Gastrocnemius medialis (tissue), 4 donors: ENCODE results near the gene STOX2. TPM values are rescaled to one million over a fixed set of nuclear protein-coding genes. Genes with fewer than 3 reads are reported as not detected.

ENCODE experiments used
- ATAC-seq, 2 donors: fragments of 150-250 bp; one replicate each; pipeline ENCODE4 v1.9.1; 2016
- DNase-seq, 2 donors: peaks; one replicate each; pipeline ENCODE4 v3.0.0-alpha.2; 2019
- H3K27ac ChIP-seq, 4 donors: fragments of 200-600 bp; sonication (generic); 1 replicate in 1 of 4; 2 replicates in 3 of 4; pipeline ENCODE4 v1.5.1; 2016 to 2018; ENCODE audit warnings: mild to moderate bottlenecking in 2 of 4, moderate library complexity in 1 of 4
- H3K27me3 ChIP-seq, 3 donors: fragments of 200-600 bp; sonication (generic) in 2 of 3; 1 replicate in 1 of 3; 2 replicates in 2 of 3; pipeline versions ENCODE4 v1.5.1 to v1.6.0; 2016 to 2019; ENCODE audit warnings: mild to moderate bottlenecking in 1 of 3, moderate library complexity in 1 of 3
- H3K36me3 ChIP-seq, 2 donors: fragments of 200-600 bp; sonication (generic) in 1 of 2; one replicate each; pipeline ENCODE4 v1.5.1; 2017 to 2018
- H3K4me1 ChIP-seq, 2 donors: fragments of 200-600 bp; sonication (generic) in 1 of 2; one replicate each; pipeline ENCODE4 v1.5.1; 2016 to 2017; ENCODE audit warnings: mild to moderate bottlenecking in 2 of 2
- H3K4me3 ChIP-seq, 4 donors: fragments of 200-600 bp; sonication (generic) in 3 of 4; 1 replicate in 1 of 4; 2 replicates in 3 of 4; pipeline ENCODE4 v1.5.1; 2016 to 2019; ENCODE audit warnings: mild to moderate bottlenecking in 2 of 4
- H3K9me3 ChIP-seq, 3 donors: fragments of 200-600 bp; sonication (generic) in 2 of 3; 1 replicate in 1 of 3; 2 replicates in 2 of 3; pipeline ENCODE4 v1.5.1; 2016 to 2019
- CTCF ChIP-seq, 5 experiments: fragments of 450-650 bp in 3 of 5; fragments of 200-600 bp in 2 of 5; sonication (generic) in 2 of 5; IDR thresholded peaks in 4 of 5; conservative IDR thresholded peaks in 1 of 5; 1 replicate in 4 of 5; 2 replicates in 1 of 5; pipeline ENCODE4 v1.5.1; 2016 to 2019; ENCODE audit warnings: antibody characterized with exemption in 5 of 5, mild to moderate bottlenecking in 3 of 5, moderate library complexity in 3 of 5
- POLR2A ChIP-seq, 2 donors: fragments of 450-650 bp; IDR thresholded peaks; one replicate each; pipeline ENCODE4 v1.6.1; 2017; ENCODE audit warnings: antibody characterized with exemption in 2 of 2, mild to moderate bottlenecking in 2 of 2, moderate library complexity in 2 of 2
- in situ Hi-C, 4 donors: fragments of 200-750 bp; cut with MboI; loops; one replicate each; pipeline versions ENCODE4 v1.15.0 to v1.8.0; 2017; ENCODE audit warnings: low sequenced_read_pairs in 4 of 4
- intact Hi-C: fragments of 100-400 bp; cut with DNase I; formaldehyde crosslinking; loops from one replicate; pipeline ENCODE4 v1.15.1; 2023; ENCODE audit warnings: low total_unique reads
- total RNA-seq, 4 donors: library from RNA; depleted of rRNA; stranded (reverse); fragments of >200 nt; gene quantifications; one replicate each; pipeline versions ENCODE4 v1.1.0 to v1.2.3, GENCODE V29; 2016

STOX2 gene
- total RNA-seq, 4 donors from 2014 or later = 3.3 to 8.3 (median 5.9) TPM

- Histone ChIP-seq H3K36me3 (no peaks in the 10 kb centered on the region), H3K27me3 (no peaks in the 10 kb centered on the region), H3K4me1 (no peaks in the 10 kb centered on the region), H3K4me3 (no peak overlapping the region), H3K9me3 (no peaks in the 10 kb centered on the region), H3K27ac (no peak overlapping the region)
- DNase-seq (no peak), ATAC-seq (no peak)
- intact Hi-C loops = no loop called here
- in situ Hi-C loops = loop anchor here in 1 of 4 donors (10.0 kb wide), 1 partner anchor 63 kb away; no protein-coding TSS in a partner anchor
- TF ChIP-seq CTCF (IDR thresholded peaks at IDR 0.05 in 4 of 5, conservative IDR thresholded peaks at IDR 0.05 in 1 of 5) (no peak), POLR2A (IDR thresholded peaks at IDR 0.05) (no peak)
Measured at GRCh38 chr4:184067931-184068554, 162.9 kb downstream of the STOX2 start.

Other genes with a start within 250 kb of the STOX2 start
- gene RWDD4, start 246.1 kb upstream of the STOX2 start, total RNA-seq = 10 to 100 TPM; 34.6 to 65.2 (median 51.9) TPM
- gene TRAPPC11, start 246.0 kb upstream of the STOX2 start, total RNA-seq = 10 to 100 TPM; 19.3 to 31.7 (median 20.8) TPM